GM12878 (cell line): ENCODE results near the gene THUMPD3. TPM values are rescaled to one million over a fixed set of nuclear protein-coding genes. Genes with fewer than 3 reads are reported as not detected.

Source experiments
- BCL11A ChIP-seq: IDR thresholded peaks from 2 replicates; pipeline ENCODE4 v1.6.1; 2011; ENCODE audit warnings: low read depth, low read length
- BRCA1 ChIP-seq: IDR thresholded peaks from 2 replicates; pipeline ENCODE4 v1.6.1; 2011; ENCODE audit warnings: low read depth, low read length, improper control_type of control experiment
- CHD1 ChIP-seq: IDR thresholded peaks from 2 replicates; pipeline ENCODE4 v1.6.1; 2012; ENCODE audit warnings: low read depth, low read length, improper control_type of control experiment
- CHD2 ChIP-seq: IDR thresholded peaks from 2 replicates; pipeline ENCODE4 v1.6.1; 2011; ENCODE audit warnings: low read depth, low read length, improper control_type of control experiment, borderline replicate concordance
- E2F4 ChIP-seq: IDR thresholded peaks from 2 replicates; pipeline ENCODE4 v1.6.1; 2012; ENCODE audit warnings: low read depth, low read length, improper control_type of control experiment
- ETV6 ChIP-seq, 2 experiments: fragments of 450-650 bp in 1 of 2; IDR thresholded peaks in 1 of 2; conservative IDR thresholded peaks in 1 of 2; 2 replicates each; pipeline ENCODE4 v1.6.1; 2014; ENCODE audit warnings: antibody characterized with exemption in 1 of 2, borderline replicate concordance in 1 of 2, low read depth in 1 of 2, mild to moderate bottlenecking in 1 of 2, moderate library complexity in 1 of 2
- HDAC2 ChIP-seq: fragments of 200-600 bp; sonication (generic); IDR thresholded peaks from 2 replicates; pipeline ENCODE4 v1.6.1; 2017
- HDGF ChIP-seq: fragments of 450-650 bp; IDR thresholded peaks from 2 replicates; pipeline ENCODE4 v1.6.1; 2016; ENCODE audit warnings: antibody characterized with exemption
- JUNB ChIP-seq: IDR thresholded peaks from 2 replicates; pipeline ENCODE4 v1.6.1; 2016; ENCODE audit warnings: antibody characterized with exemption, mild to moderate bottlenecking
- KAT2A ChIP-seq: conservative IDR thresholded peaks from 2 replicates; pipeline ENCODE4 v1.6.1; 2011; ENCODE audit warnings: low read depth, low read length; ENCODE audit not compliant: control insufficient read depth
- NFYB ChIP-seq: IDR thresholded peaks from 2 replicates; pipeline ENCODE4 v1.6.1; 2011; ENCODE audit warnings: low read depth, mild to moderate bottlenecking, low read length, improper control_type of control experiment, moderate library complexity; ENCODE audit not compliant: insufficient read depth
- PBX3 ChIP-seq: IDR thresholded peaks from 2 replicates; pipeline ENCODE4 v1.6.1; 2011; ENCODE audit warnings: mild to moderate bottlenecking, low read depth, low read length, moderate library complexity; ENCODE audit not compliant: insufficient replicate concordance
- PRDM15 ChIP-seq: fragments of 450-650 bp; formaldehyde crosslinking; IDR thresholded peaks from 2 replicates; pipeline ENCODE4 v1.4.0; 2020; ENCODE audit warnings: mild to moderate bottlenecking, moderate library complexity
- SMC3 ChIP-seq: IDR thresholded peaks from 2 replicates; pipeline ENCODE4 v1.6.1; 2011; ENCODE audit warnings: low read length, improper control_type of control experiment, borderline replicate concordance
- TCF3 ChIP-seq: IDR thresholded peaks from 2 replicates; pipeline ENCODE4 v1.6.1; 2012; ENCODE audit warnings: low read depth, mild to moderate bottlenecking, low read length, borderline replicate concordance; ENCODE audit not compliant: insufficient read depth
- TCF7 ChIP-seq: IDR thresholded peaks from 2 replicates; pipeline ENCODE4 v1.6.1; 2014; ENCODE audit warnings: antibody characterized with exemption, borderline replicate concordance
- ZNF384 ChIP-seq: IDR thresholded peaks from 2 replicates; pipeline ENCODE4 v1.6.1; 2012; ENCODE audit warnings: low read depth, mild to moderate bottlenecking, low read length, improper control_type of control experiment, borderline replicate concordance
- ZNF592 ChIP-seq: fragments of 450-650 bp; IDR thresholded peaks from 2 replicates; pipeline ENCODE4 v1.6.1; 2017; ENCODE audit warnings: mild to moderate bottlenecking, moderate library complexity
- ZZZ3 ChIP-seq: IDR thresholded peaks from 2 replicates; pipeline ENCODE4 v1.6.1; 2011; ENCODE audit warnings: low read depth; ENCODE audit not compliant: control insufficient read depth, insufficient read length
- polyA plus RNA-seq, 11 experiments: library from polyadenylated mRNA; depleted of rRNA in 4 of 11; unstranded in 6 of 11; stranded (reverse) in 5 of 11; fragments of >200 nt; fragmentation: Nextera tagmentation in 4 of 11; fragmentation: Illumina TruSeq in 1 of 11; extraction: Ambion mirVana in 4 of 11; extraction: Trizol in 1 of 11; gene quantifications; 1 replicate in 1 of 11; 2 replicates in 10 of 11; pipeline versions ENCODE4 v1.2.1 to v1.2.3, GENCODE V29; 2011 to 2016; ENCODE audit warnings: inconsistent platforms in 2 of 11, missing spikeins in 2 of 11, low read depth in 1 of 11
- total RNA-seq, 4 experiments: library from RNA; depleted of rRNA in 3 of 4; stranded (reverse); fragments of >200 nt in 3 of 4; fragmentation: Illumina TruSeq in 1 of 4; extraction: Trizol in 1 of 4; gene quantifications; 2 replicates each; pipeline versions ENCODE4 v1.2.1 to v1.2.3, GENCODE V29; 2013 to 2021

Gene THUMPD3
- total and polyA plus RNA-seq, 10 of the 15 experiments (the other 5 are each of a cell fraction or from before 2014, with no cell fraction given), result 28.7 to 47.4 (median 41.8) TPM

GRCh38 chr3:9397906-9398699, 35.2 kb downstream of the THUMPD3 start (continued):
- TF ChIP-seq E2F4 (no peak), HDAC2 (no peak), ETV6 (conservative IDR thresholded peaks at IDR 0.05 in 1 of 2, IDR thresholded peaks at IDR 0.05 in 1 of 2; ENCODE audit: borderline replicate concordance in 1 of 2, low read depth in 1 of 2) (no peak), PBX3 (no peak), CHD1 (0 out of 2 replicates have a peak, but pooled peaks have one; percentile 35), TCF3 (no peak), CHD2 (0 out of 2 replicates have a peak, but pooled peaks have one; percentile 14), ZNF384 (no peak), BCL11A (0 out of 2 replicates have a peak, but pooled peaks have one; percentile 12), ZNF592 (no peak), JUNB (no peak), SMC3 (no peak), BRCA1 (0 out of 2 replicates have a peak, but pooled peaks have one; percentile 27), NFYB (no peak), PRDM15 (CRISPR knock-in tag) (no peak), HDGF (0 out of 2 replicates have a peak, but pooled peaks have one; percentile 42), TCF7 (no peak), KAT2A (no peak), ZZZ3 (no peak)
